ENCODE data around the gene SAG. TPM values are rescaled to one million over a fixed set of nuclear protein-coding genes. Genes with fewer than 3 reads are reported as not detected.

The SAG gene
- total RNA-seq, 1 donor: not detected

GRCh38 chr2:233263045-233263570 is 44.5 kb upstream of the SAG start:
- no peak overlapping the region for H3K4me3 ChIP-seq (ENCODE audit: low read depth, low read length)
- no peak for TF ChIP-seq CTCF (IDR thresholded peaks at IDR 0.05; ENCODE audit: insufficient read depth, low read depth, low read length)
- DNase-seq (ENCODE audit: low read depth): no peak

GRCh38 chr2:233264667-233265066 is 42.9 kb upstream of the SAG start:
- no peak for DNase-seq (ENCODE audit: low read depth)
- H3K4me3 ChIP-seq (ENCODE audit: low read depth, low read length): no peak overlapping the region
- no peak for TF ChIP-seq CTCF (IDR thresholded peaks at IDR 0.05; ENCODE audit: insufficient read depth, low read depth, low read length)

- TF ChIP-seq CTCF (IDR thresholded peaks at IDR 0.05; ENCODE audit: insufficient read depth, low read depth, low read length): no peak
- no peak for DNase-seq (ENCODE audit: low read depth)
- H3K4me3 ChIP-seq (ENCODE audit: low read depth, low read length): no peak overlapping the region
Measured at GRCh38 chr2:233265899-233266431, 41.7 kb upstream of the SAG start.

- no peak overlapping the region for H3K4me3 ChIP-seq (ENCODE audit: low read depth, low read length)
- TF ChIP-seq CTCF (IDR thresholded peaks at IDR 0.05; ENCODE audit: insufficient read depth, low read depth, low read length): no peak
- DNase-seq (ENCODE audit: low read depth): no peak
Measured at GRCh38 chr2:233266481-233266880, 41.1 kb upstream of the SAG start.

GRCh38 chr2:233267516-233268245 is 39.9 kb upstream of the SAG start:
- DNase-seq (ENCODE audit: low read depth): no peak
- H3K4me3 ChIP-seq (ENCODE audit: low read depth, low read length): no peak overlapping the region
- no peak for TF ChIP-seq CTCF (IDR thresholded peaks at IDR 0.05; ENCODE audit: insufficient read depth, low read depth, low read length)

GRCh38 chr2:233270366-233270765 is 37.2 kb upstream of the SAG start:
- DNase-seq (ENCODE audit: low read depth): no peak
- TF ChIP-seq CTCF (IDR thresholded peaks at IDR 0.05; ENCODE audit: insufficient read depth, low read depth, low read length): no peak
- H3K4me3 ChIP-seq (ENCODE audit: low read depth, low read length): no peak overlapping the region
